Breast epithelium (tissue), 4 donors: ENCODE measurements around the gene KLHL21. TPM values are rescaled to one million over a fixed set of nuclear protein-coding genes. Genes with fewer than 3 reads are reported as not detected.
"Not testable (repeated sequence)": the region's sequence is repeated elsewhere in the genome, so short reads cannot be mapped to it uniquely, and the experiment has no call there.

Source experiments
- DNase-seq, 2 donors: peaks; one replicate each; pipeline ENCODE4 v3.0.0-alpha.2; 2019; ENCODE audit warnings: low spot score in 2 of 2
- H3K27ac ChIP-seq, 2 donors: fragments of 200-600 bp; sonication (generic) in 1 of 2; one replicate each; pipeline ENCODE4 v1.5.1; 2016 to 2019; ENCODE audit warnings: mild to moderate bottlenecking in 1 of 2
- H3K27me3 ChIP-seq, 2 donors: fragments of 200-600 bp; sonication (generic) in 1 of 2; one replicate each; pipeline versions ENCODE4 v1.5.1 to v1.6.0; 2017 to 2019; ENCODE audit warnings: control low read depth in 1 of 2, mild to moderate bottlenecking in 1 of 2
- H3K36me3 ChIP-seq: fragments of 200-600 bp; one replicate; pipeline ENCODE4 v1.5.1; 2019
- H3K4me1 ChIP-seq, 2 donors: fragments of 200-600 bp; sonication (generic); one replicate each; pipeline ENCODE4 v1.5.1; 2016 to 2019; ENCODE audit warnings: control low read depth in 1 of 2
- H3K4me3 ChIP-seq, 3 donors: fragments of 200-600 bp; sonication (generic); 1 replicate in 2 of 3; 2 replicates in 1 of 3; pipeline ENCODE4 v1.5.1; 2016 to 2019; ENCODE audit warnings: mild to moderate bottlenecking in 3 of 3, moderate library complexity in 2 of 3
- H3K9me3 ChIP-seq, 2 donors: fragments of 200-600 bp; sonication (generic) in 1 of 2; one replicate each; pipeline ENCODE4 v1.5.1; 2016 to 2019; ENCODE audit warnings: control low read depth in 1 of 2
- POLR2A ChIP-seq: fragments of 450-650 bp; IDR thresholded peaks from one replicate; pipeline ENCODE4 v1.6.1; 2016; ENCODE audit warnings: antibody characterized with exemption, mild to moderate bottlenecking, moderate library complexity
- POLR2AphosphoS5 ChIP-seq, 3 donors: sonication (generic); formaldehyde crosslinking; IDR thresholded peaks; one replicate each; pipeline ENCODE4 v1.6.1; 2017; ENCODE audit warnings: antibody characterized with exemption in 3 of 3
- intact Hi-C: fragments of 100-400 bp; cut with DNase I; formaldehyde crosslinking; loops from one replicate; pipeline ENCODE4 v1.15.1; 2023; ENCODE audit warnings: low total_unique reads
- total RNA-seq, 3 donors: library from RNA; depleted of rRNA; stranded (reverse); fragments of >200 nt; gene quantifications; one replicate each; pipeline ENCODE4 v1.1.0, GENCODE V29; 2016
- TF ChIP-seq, protein P1 (sequence below), 3 donors: fragments of 450-650 bp; IDR thresholded peaks; one replicate each; pipeline ENCODE4 v1.5.1; 2016 to 2017; ENCODE audit warnings: antibody characterized with exemption in 3 of 3, mild to moderate bottlenecking in 3 of 3, moderate library complexity in 3 of 3

Gene KLHL21
- total RNA-seq, 3 donors from 2014 or later = 45.2 to 61.3 (median 58.1) TPM

DNA sequence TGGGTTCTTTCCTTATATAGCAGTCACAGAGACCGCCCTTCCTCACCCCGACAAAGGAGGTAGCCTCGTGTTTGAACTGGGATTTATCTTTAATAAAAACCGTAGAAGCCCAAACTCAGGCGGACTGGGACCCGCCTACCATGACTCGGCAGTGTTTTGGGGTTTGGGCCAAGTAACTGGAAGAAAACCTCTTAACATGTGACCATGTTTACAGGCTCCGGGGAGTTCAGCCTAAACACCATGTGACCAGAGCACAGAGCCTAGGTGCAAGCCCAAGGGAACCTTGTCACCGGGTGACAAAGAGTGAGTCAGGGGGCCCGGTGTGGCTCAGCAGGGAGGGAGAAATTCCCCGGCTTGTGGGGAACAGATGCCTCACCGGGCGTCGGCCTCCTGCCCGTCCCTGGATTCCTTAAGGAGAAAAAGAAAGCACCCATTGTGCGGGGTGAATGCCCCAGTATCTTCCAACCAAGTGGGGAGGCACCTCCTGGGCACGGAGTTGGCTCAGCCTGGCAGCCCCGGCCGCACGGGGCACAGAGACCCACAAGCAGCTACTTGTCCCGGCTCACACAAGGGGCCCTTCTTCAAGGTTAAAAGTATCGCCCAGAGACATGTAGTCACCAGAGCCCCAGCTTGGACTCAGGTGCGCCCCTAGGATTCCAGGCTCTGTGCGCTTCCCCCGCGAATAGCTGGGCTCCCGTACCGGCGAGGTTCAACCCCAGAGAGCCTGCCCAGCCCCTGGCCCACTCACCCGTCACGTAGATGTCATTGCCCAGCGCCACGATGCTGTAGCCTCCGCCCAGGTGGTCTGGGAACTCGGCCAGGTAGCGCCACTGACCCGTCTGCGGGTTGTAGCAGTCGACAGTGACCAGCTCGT lies 1.4 kb downstream of the KLHL21 start:
- no peaks in the 10 kb centered on the region for H3K36me3 ChIP-seq
- intact Hi-C loops = no loop called here
- no peaks in the 10 kb centered on the region for H3K9me3 ChIP-seq
- TF ChIP-seq POLR2AphosphoS5 (IDR thresholded peaks at IDR 0.05) = peak; percentile 66 to 77 (median 76)
- TF ChIP-seq POLR2A = peak; percentile 72
- TF ChIP-seq, protein P1, sequence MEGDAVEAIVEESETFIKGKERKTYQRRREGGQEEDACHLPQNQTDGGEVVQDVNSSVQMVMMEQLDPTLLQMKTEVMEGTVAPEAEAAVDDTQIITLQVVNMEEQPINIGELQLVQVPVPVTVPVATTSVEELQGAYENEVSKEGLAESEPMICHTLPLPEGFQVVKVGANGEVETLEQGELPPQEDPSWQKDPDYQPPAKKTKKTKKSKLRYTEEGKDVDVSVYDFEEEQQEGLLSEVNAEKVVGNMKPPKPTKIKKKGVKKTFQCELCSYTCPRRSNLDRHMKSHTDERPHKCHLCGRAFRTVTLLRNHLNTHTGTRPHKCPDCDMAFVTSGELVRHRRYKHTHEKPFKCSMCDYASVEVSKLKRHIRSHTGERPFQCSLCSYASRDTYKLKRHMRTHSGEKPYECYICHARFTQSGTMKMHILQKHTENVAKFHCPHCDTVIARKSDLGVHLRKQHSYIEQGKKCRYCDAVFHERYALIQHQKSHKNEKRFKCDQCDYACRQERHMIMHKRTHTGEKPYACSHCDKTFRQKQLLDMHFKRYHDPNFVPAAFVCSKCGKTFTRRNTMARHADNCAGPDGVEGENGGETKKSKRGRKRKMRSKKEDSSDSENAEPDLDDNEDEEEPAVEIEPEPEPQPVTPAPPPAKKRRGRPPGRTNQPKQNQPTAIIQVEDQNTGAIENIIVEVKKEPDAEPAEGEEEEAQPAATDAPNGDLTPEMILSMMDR (IDR thresholded peaks at IDR 0.05) = no peak
- H3K4me3 ChIP-seq = peak overlapping the region; percentile 73 to 97 (median 96)
- H3K27ac ChIP-seq = peak overlapping the region; percentile 98 to 99
- H3K27me3 ChIP-seq = no peaks in the 10 kb centered on the region
- peak; percentile 78 to 90 for DNase-seq
- H3K4me1 ChIP-seq = peaks cover 19 to 33% of the 10 kb centered on the region in 2 donors

DNA sequence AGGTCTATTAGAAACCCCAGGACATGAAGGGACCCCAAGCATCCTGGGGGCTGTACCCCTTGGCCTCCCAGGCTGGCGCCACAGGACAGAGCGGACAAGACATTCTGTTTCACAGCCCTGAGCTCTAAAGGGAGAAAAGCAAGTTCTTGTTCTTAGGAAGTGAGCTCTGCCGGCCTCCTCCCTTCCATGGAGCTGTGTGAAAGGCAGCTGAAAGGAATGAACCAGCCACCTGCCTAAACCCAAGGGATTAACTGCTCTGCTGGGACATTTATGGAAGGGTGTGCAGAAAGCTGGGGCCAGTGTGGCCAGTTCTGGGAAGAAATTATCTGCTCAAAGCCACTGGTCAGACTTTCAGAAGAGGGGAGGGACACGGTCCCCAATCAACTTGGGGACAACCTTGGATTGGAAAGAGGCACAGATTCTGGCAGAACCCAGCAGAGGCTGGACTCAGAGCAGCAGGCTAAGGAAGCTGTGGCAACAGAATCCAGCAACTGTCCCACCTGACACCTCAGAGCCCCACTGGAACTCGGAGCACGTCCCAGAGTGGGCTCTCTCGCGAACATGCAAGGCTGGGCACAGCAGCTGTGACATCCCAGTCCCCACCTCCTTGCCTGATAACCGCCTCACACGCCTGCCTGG lies 2.1 kb downstream of the KLHL21 start:
- Histone ChIP-seq H3K4me3 (peak overlapping the region; percentile 73 to 97 (median 96)), H3K27ac (peak overlapping the region; percentile 98 to 99), H3K4me1 (peaks cover 19 to 34% of the 10 kb centered on the region in 2 donors), H3K9me3 (no peaks in the 10 kb centered on the region), H3K27me3 (no peaks in the 10 kb centered on the region), H3K36me3 (no peaks in the 10 kb centered on the region)
- intact Hi-C loops = no loop called here
- no peak for TF ChIP-seq POLR2AphosphoS5 (IDR thresholded peaks at IDR 0.05)
- TF ChIP-seq POLR2A = no peak
- TF ChIP-seq, protein P1 (IDR thresholded peaks at IDR 0.05) = no peak
- no peak for DNase-seq

DNA sequence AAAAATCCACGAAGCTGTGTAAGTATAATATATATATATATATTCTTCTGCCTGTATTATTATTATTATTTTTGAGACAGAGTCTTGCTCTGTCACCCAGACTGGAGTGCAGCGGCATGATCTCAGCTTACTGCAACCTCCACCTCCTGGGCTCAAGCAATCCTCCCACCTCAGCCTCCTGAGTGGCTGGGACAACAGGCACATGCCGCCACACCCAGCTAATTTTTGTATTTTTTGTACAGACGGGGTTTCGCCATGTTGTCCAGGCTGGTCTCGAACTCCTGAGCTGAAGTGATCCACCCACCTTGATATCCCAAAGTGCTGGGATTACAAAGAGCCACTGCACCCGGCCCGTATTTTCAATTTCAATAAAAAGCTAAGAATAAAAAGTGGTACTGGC lies 2.7 kb downstream of the KLHL21 start:
- Histone ChIP-seq H3K27ac (peak overlapping the region; percentile 98 to 99), H3K4me1 (peaks cover 19 to 34% of the 10 kb centered on the region in 2 donors), H3K4me3 (peak overlapping the region; percentile 73 to 97 (median 96))
- DNase-seq, H3K27me3 ChIP-seq, H3K9me3 ChIP-seq, intact Hi-C loops, H3K36me3 ChIP-seq: not testable (repeated sequence)

DNA sequence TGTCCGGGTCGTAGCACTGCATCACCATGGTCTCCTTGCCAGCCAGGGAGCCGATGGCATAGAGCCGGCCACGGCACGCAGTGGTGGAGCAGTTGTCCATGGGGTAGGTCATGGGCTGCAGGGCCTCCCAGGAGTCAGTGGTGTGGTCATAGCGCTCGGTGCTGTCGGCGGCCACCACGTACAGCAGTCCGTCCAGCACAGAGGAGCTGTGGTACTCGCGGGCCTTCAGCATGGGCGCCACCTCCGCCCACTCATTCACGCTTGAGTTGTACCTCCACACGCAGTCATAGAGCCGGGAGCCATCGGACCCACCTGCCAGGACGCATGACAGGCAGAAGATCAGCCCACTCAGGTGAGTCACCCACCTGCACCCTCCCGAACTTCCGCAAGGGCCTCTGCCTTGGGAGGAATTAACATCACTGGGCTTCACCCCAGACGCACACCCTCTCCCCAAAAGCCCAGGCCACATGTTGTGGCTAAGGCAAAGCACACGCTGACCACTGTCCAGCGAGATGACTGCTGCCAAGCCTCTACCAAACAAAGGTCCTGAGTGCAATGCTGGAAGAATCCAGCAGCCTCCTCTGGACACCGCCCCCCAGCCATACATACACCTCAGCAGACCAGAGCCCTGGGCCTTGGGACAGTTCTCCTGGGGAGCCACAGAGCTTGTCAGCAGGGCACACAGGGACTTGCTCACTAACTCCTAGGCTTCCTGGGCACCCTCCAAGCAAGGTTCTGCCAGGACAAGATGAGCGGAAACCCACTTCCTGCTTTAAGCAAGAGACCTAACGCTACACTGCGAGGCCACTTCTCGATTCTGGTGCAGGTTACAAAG lies 3.3 kb downstream of the KLHL21 start:
- H3K4me3 ChIP-seq = peak overlapping the region; percentile 73 to 97 (median 96)
- peak overlapping the region; percentile 98 to 99 for H3K27ac ChIP-seq
- no peaks in the 10 kb centered on the region for H3K27me3 ChIP-seq
- no peaks in the 10 kb centered on the region for H3K9me3 ChIP-seq
- TF ChIP-seq POLR2A (peak; percentile 15), POLR2AphosphoS5 (IDR thresholded peaks at IDR 0.05) (no peak)
- TF ChIP-seq, protein P1 (IDR thresholded peaks at IDR 0.05) = peak in 1 of 3 donors; percentile 34
- DNase-seq = no peak
- H3K36me3 ChIP-seq = no peaks in the 10 kb centered on the region
- H3K4me1 ChIP-seq = peaks cover 15 to 29% of the 10 kb centered on the region in 2 donors
- intact Hi-C loops = no loop called here

DNA sequence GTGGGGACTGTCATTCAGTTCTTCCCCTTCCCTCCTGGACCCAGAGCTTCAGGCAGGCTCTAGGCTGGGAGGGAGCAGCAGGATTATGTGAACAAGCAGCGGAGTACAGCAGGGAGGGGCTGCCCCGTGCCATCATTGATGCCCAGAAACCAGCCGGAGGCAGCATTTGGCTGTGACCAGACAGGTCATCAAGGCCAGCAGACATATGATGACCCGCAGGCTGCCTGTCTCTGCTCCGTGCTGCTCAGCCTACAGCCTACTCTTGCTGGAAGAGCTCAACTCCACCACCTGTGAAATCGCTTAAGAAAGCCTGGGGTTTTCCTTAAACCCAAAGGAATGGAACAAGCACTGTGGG lies 4.9 kb downstream of the KLHL21 start:
- TF ChIP-seq POLR2A (no peak), POLR2AphosphoS5 (IDR thresholded peaks at IDR 0.05) (no peak)
- TF ChIP-seq, protein P1 (IDR thresholded peaks at IDR 0.05) = no peak
- peak overlapping the region in 2 of 3 donors; percentile 27 to 73 for H3K4me3 ChIP-seq
- no peak for DNase-seq
- no peaks in the 10 kb centered on the region for H3K36me3 ChIP-seq
- H3K4me1 ChIP-seq = peaks cover 13 to 26% of the 10 kb centered on the region in 2 donors
- intact Hi-C loops = no loop called here
- H3K9me3 ChIP-seq = no peaks in the 10 kb centered on the region
- peak overlapping the region; percentile 49 to 99 for H3K27ac ChIP-seq
- H3K27me3 ChIP-seq = no peaks in the 10 kb centered on the region
